ENCODE results near the gene RAI1.

The RAI1 gene

DNA sequence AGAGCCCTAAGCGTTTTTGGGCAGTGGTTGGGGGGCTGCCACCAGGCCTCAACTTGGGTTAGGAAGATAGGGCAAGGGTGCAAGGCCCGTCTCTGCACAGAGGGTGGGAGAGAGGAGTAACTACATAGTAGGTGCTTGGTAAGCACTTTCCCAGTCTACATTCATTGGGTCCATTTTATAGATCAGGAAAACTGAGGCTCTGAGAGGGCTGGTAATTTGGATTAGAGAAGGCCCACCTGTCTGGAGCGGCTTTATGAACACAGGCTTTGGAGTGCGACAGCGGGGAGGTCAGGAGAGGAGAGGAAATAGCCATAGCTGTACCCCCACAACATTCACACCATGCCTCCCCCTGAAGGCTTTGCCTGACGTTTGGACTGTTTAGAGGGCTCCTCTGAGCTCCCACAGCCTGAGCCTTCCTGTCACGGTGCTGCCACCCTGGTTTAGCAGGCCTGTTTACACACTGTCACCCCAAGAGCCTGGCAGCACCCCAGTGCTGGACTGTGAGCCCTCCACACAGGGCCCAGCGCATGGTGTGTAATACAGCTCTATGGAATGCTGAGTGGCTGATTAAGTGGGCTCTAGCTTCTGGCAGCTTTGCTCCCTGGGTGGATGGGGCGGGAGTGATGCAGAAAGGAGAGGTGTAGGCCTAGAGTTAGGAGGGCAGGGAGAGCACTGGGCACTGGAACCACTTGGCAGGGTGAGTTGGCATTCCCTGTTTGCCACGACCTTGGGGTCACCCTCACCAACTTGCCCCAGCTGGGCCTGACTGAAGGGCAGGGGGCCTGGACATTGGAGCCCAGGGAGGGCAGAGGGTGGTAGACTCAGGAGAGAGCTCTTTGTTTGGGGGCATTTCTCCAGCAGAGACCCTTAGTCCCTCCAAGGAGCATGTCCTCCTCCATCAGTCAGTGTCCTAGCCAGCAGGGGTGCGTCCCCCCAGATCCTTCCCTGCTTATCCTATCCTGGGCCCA, 73.7 kb downstream of the RAI1 start:
- TF ChIP-seq, protein P1, sequence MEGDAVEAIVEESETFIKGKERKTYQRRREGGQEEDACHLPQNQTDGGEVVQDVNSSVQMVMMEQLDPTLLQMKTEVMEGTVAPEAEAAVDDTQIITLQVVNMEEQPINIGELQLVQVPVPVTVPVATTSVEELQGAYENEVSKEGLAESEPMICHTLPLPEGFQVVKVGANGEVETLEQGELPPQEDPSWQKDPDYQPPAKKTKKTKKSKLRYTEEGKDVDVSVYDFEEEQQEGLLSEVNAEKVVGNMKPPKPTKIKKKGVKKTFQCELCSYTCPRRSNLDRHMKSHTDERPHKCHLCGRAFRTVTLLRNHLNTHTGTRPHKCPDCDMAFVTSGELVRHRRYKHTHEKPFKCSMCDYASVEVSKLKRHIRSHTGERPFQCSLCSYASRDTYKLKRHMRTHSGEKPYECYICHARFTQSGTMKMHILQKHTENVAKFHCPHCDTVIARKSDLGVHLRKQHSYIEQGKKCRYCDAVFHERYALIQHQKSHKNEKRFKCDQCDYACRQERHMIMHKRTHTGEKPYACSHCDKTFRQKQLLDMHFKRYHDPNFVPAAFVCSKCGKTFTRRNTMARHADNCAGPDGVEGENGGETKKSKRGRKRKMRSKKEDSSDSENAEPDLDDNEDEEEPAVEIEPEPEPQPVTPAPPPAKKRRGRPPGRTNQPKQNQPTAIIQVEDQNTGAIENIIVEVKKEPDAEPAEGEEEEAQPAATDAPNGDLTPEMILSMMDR (IDR thresholded peaks at IDR 0.05; ENCODE audit: insufficient read depth, low read depth, low read length, missing control alignments) = no peak
- DNase-seq (ENCODE audit: low read depth) = no peak
- no peak overlapping the region for H3K4me3 ChIP-seq (ENCODE audit: low read depth, low read length)

DNA sequence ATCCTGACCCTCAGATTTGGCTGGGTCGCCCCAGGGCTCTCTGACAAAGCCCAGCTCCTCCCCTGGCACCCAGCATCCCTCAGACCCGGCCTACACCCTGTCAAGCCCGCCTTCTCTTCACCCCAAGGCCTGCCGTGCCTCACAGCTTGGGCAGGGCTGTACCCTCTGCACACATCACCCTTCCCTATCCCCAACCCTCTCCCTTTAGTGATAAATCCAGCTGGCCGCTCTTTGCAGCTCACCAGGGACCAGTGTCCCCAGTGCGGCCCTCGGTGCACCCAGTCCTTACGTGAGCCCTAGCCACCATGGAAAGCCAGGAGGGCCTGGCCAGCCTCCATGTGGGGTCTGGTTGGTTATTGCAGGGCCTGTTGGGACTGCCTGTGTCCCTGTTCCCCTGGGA, 74.5 kb downstream of the RAI1 start:
- TF ChIP-seq, protein P1 (IDR thresholded peaks at IDR 0.05; ENCODE audit: insufficient read depth, low read depth, low read length, missing control alignments) = no peak
- no peak overlapping the region for H3K4me3 ChIP-seq (ENCODE audit: low read depth, low read length)
- DNase-seq (ENCODE audit: low read depth) = no peak

DNA sequence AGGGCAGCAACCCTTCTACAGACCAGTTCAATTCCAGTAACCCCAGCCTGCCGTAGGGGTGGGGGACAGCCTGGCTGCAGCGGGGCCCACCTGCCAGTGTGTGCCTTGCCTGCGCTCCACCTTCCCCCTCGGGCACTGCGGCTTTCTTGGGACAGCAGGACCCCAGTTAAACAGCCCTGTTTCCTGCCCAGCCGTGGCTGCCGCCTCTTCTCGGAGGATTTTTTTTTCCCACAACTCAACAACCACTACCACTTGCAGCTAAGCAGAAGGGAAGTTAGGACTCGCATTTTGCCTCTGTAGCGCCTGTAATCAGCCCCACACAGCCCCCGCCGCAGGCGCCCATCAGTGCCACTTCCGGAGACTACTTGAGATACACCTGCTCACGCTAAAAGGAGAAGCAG, 76.1 kb downstream of the RAI1 start:
- TF ChIP-seq, protein P1 (IDR thresholded peaks at IDR 0.05; ENCODE audit: insufficient read depth, low read depth, low read length, missing control alignments) = no peak
- H3K4me3 ChIP-seq (ENCODE audit: low read depth, low read length) = no peak overlapping the region
- peak; percentile 44 for DNase-seq (ENCODE audit: low read depth)

DNA sequence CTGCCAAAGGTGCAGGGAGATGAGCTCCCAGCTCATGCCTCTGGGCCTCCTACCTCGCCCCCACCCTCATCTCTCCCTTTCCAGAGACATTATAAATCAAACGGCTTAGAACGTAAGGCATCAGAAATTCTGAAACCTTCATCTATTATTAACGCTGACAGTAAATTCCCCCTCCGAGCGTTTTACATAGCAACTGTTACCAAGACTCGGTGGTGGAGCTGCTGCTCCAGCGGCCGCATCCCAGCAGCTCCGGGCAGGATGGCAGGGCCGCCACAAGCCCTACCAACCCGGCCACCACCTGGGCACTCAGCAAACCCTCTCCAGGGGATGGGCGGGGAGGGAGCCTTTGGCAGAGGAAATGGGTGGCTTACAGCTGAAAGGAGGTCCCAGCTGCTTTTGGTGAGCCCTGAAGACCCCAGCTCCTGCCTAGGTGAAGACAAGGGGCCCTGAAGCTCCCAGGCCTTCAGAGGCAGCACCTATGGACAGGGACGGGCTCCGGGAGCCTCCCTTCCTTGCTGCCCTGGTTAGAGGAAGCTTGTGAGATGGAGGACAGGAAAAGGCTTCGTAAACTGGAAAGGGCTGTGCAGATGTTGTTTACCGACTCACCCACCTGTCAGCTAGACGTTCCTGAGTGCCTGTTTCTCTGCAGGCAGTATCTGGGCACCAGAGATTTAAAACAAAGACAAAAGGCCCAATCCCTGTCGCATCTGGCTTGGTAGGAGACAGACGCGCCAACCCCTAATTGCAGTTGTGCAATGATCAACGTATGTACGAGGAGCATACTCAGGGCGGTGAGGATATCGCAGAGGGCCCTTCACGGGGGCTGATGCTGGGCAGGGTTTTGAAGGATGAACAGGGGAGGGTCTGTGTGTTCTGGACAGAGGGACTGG, 76.9 kb downstream of the RAI1 start:
- no peak for DNase-seq (ENCODE audit: low read depth)
- no peak overlapping the region for H3K4me3 ChIP-seq (ENCODE audit: low read depth, low read length)
- TF ChIP-seq, protein P1 (IDR thresholded peaks at IDR 0.05; ENCODE audit: insufficient read depth, low read depth, low read length, missing control alignments) = no peak

DNA sequence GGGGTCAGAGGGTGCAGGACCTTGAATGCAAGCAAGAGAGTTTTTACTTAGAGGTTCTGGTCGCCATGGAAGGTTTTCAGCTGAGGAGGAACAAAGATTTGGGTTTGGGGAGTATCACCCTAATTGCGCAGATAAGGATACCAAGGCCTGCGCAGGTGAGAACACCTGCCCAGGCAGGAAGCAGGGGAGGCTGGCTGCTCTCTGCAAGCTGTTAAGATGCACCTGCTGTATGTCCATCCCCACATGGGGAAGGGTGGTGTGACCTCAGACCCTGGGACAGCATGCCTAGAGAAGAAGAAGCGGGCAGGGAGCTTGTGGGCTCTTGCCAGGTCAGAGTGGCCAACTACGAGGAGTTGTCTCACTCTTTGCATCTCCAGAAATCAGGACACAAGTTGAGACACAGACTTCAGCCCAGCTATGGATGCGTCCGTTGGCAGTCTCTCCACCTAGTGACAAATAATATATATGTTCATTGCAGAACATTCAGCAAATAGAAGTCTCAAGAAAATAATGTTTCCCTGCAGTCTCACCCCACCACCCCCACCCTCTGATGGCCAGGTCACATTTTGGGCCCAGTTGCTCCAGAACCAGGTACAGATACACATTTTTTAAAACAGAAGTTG, 77.8 kb downstream of the RAI1 start:
- H3K4me3 ChIP-seq (ENCODE audit: low read depth, low read length) = no peak overlapping the region
- no peak for DNase-seq (ENCODE audit: low read depth)
- TF ChIP-seq, protein P1 (IDR thresholded peaks at IDR 0.05; ENCODE audit: insufficient read depth, low read depth, low read length, missing control alignments) = no peak

DNA sequence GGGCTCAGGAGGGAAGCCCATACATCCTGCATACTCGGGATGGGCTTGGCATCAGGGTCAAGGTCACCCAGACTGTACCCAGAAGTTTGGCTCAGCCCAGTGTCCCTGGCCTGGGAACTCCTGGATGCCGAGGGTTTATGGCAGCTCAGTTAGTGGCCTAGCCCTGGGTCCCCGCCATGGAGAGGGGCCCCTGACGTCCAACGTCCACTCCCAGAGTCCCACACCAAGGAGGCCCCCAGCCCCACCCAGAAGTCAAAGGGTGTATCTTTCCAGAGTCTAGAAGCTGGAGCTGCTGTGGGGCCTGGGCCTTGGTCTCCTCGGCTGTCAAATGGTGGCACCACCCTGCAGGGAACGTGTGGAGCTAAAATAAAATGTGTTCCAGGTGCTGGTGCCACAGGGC, 79.1 kb downstream of the RAI1 start:
- H3K4me3 ChIP-seq (ENCODE audit: low read depth, low read length) = no peak overlapping the region
- DNase-seq (ENCODE audit: low read depth) = no peak
- TF ChIP-seq, protein P1 (IDR thresholded peaks at IDR 0.05; ENCODE audit: insufficient read depth, low read depth, low read length, missing control alignments) = no peak

Data from GM12865 (cell line).